Measurements from ENCODE around the gene TFF1.

- no peak for TF ChIP-seq CTCF (conservative IDR thresholded peaks at IDR 0.05; ENCODE audit: low read depth, low read length)
- TF ChIP-seq MAZ (IDR thresholded peaks at IDR 0.05; ENCODE audit: borderline replicate concordance, low read depth, low read length), result no peak
- no peak for TF ChIP-seq RAD21 (IDR thresholded peaks at IDR 0.05; ENCODE audit: low read length)
- no peak for TF ChIP-seq POLR2A (IDR thresholded peaks at IDR 0.05; ENCODE audit: low read depth, low read length)
- TF ChIP-seq RFX5 (IDR thresholded peaks at IDR 0.05; ENCODE audit: low read depth, low read length), result no peak
- no peak for TF ChIP-seq RCOR1 (IDR thresholded peaks at IDR 0.05; ENCODE audit: insufficient replicate concordance, low read length)
- TF ChIP-seq SMC3 (IDR thresholded peaks at IDR 0.05; ENCODE audit: low read depth, low read length), result no peak
Measured at GRCh38 chr21:42383331-42383730, 17.0 kb upstream of the TFF1 start.
